OCI-LY1 (cell line): ENCODE data around the gene GAK.

ENCODE experiments used
- H2AFZ ChIP-seq: fragments of 200-600 bp; sonication (generic), shearing (Covaris generic); 2 replicates; pipeline ENCODE4 v1.6.0; 2014; ENCODE audit warnings: antibody characterized with exemption, mild to moderate bottlenecking, low read length
- H3F3A ChIP-seq: fragments of 200-600 bp; sonication (generic), shearing (Covaris generic); 2 replicates; pipeline ENCODE4 v1.6.0; 2014; ENCODE audit warnings: mild to moderate bottlenecking, antibody characterized with exemption, low read length, moderate library complexity; ENCODE audit not compliant: insufficient read depth
- H3K27ac ChIP-seq: fragments of 200-600 bp; sonication (generic); 2 replicates; pipeline ENCODE4 v1.5.1; 2014; ENCODE audit warnings: low read length, mixed run types, mild to moderate bottlenecking, low read depth; ENCODE audit not compliant: poor library complexity, severe bottlenecking
- H3K27me3 ChIP-seq: fragments of 200-600 bp; sonication (generic); 2 replicates; pipeline ENCODE4 v1.6.0; 2014; ENCODE audit warnings: antibody characterized with exemption, mild to moderate bottlenecking, low read length, moderate library complexity; ENCODE audit not compliant: insufficient read depth
- H3K36me3 ChIP-seq: fragments of 200-600 bp; sonication (generic); 2 replicates; pipeline ENCODE4 v1.6.1; 2014; ENCODE audit warnings: mild to moderate bottlenecking, antibody characterized with exemption, low read length, moderate library complexity, mixed read lengths; ENCODE audit not compliant: insufficient read depth
- H3K4me1 ChIP-seq: fragments of 200-600 bp; sonication (generic); 2 replicates; pipeline ENCODE4 v1.5.1; 2014; ENCODE audit warnings: mild to moderate bottlenecking, low read length, moderate library complexity; ENCODE audit not compliant: insufficient read depth, severe bottlenecking
- H3K4me2 ChIP-seq: fragments of 200-600 bp; sonication (generic), shearing (Covaris generic); 2 replicates; pipeline ENCODE4 v1.6.1; 2014; ENCODE audit warnings: low read length
- H3K4me3 ChIP-seq: fragments of 200-600 bp; sonication (generic); 2 replicates; pipeline ENCODE4 v1.5.1; 2014; ENCODE audit warnings: low read length, low read depth, mild to moderate bottlenecking, mixed read lengths; ENCODE audit not compliant: poor library complexity, severe bottlenecking
- H3K79me2 ChIP-seq: fragments of 200-600 bp; shearing (Covaris generic); 2 replicates; pipeline ENCODE4 v1.6.1; 2016; ENCODE audit warnings: mixed run types, low read length, mixed read lengths; ENCODE audit not compliant: insufficient read depth
- H3K9ac ChIP-seq: fragments of 200-600 bp; sonication (generic), shearing (Covaris generic); 2 replicates; pipeline ENCODE4 v1.6.1; 2014; ENCODE audit warnings: mild to moderate bottlenecking, low read length, mixed read lengths
- H3K9me2 ChIP-seq: fragments of 200-600 bp; sonication (generic), shearing (Covaris generic); 2 replicates; pipeline ENCODE4 v1.6.1; 2014; ENCODE audit warnings: low read depth, mild to moderate bottlenecking, low read length, mixed read lengths
- H3K9me3 ChIP-seq: fragments of 200-600 bp; shearing (Covaris generic); 2 replicates; pipeline ENCODE4 v1.6.1; 2014; ENCODE audit warnings: low read length, mixed read lengths
- H4K20me1 ChIP-seq: fragments of 200-600 bp; sonication (generic), shearing (Covaris generic); 2 replicates; pipeline ENCODE4 v1.6.0; 2016; ENCODE audit warnings: mild to moderate bottlenecking, low read length; ENCODE audit not compliant: insufficient read depth
- EZH2 ChIP-seq: fragments of 200-600 bp; sonication (generic), shearing (Covaris generic); IDR thresholded peaks from 2 replicates; pipeline ENCODE4 v1.8.0; 2017; ENCODE audit warnings: borderline replicate concordance, mixed run types, mild to moderate bottlenecking, antibody characterized with exemption, low read length, moderate library complexity, mixed read lengths
- TF ChIP-seq, protein P1 (sequence below): fragments of 200-600 bp; sonication (generic), shearing (Covaris generic); IDR thresholded peaks from 2 replicates; pipeline ENCODE4 v1.5.1; 2017; ENCODE audit warnings: mild to moderate bottlenecking, antibody characterized with exemption, low read length, moderate library complexity, mixed read lengths

GAK gene

DNA sequence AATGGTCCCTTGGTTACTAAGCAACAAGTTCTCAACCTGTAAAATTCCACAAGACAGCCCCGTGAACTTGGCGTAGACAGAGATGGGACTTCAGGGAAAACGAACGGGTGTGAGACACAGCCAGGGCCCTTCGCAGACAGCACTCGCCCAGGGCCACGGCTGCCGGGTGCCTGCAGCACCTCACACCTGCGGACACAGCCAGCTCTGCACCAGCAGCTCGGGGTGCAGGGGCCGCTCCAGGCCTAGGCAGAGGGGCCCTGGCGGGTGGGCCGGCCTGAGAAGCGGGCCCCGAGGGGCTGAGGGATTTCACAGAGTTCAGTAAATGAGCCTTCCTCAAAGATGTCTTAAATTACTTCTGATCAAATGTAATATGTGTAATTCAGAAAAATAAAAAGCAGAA lies 34.0 kb downstream of the GAK start:
- H4K20me1 ChIP-seq = no peaks in the 10 kb centered on the region
- H3K79me2 ChIP-seq = no peaks in the 10 kb centered on the region
- TF ChIP-seq, protein P1, sequence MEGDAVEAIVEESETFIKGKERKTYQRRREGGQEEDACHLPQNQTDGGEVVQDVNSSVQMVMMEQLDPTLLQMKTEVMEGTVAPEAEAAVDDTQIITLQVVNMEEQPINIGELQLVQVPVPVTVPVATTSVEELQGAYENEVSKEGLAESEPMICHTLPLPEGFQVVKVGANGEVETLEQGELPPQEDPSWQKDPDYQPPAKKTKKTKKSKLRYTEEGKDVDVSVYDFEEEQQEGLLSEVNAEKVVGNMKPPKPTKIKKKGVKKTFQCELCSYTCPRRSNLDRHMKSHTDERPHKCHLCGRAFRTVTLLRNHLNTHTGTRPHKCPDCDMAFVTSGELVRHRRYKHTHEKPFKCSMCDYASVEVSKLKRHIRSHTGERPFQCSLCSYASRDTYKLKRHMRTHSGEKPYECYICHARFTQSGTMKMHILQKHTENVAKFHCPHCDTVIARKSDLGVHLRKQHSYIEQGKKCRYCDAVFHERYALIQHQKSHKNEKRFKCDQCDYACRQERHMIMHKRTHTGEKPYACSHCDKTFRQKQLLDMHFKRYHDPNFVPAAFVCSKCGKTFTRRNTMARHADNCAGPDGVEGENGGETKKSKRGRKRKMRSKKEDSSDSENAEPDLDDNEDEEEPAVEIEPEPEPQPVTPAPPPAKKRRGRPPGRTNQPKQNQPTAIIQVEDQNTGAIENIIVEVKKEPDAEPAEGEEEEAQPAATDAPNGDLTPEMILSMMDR = no peak
- no peak for TF ChIP-seq EZH2

DNA sequence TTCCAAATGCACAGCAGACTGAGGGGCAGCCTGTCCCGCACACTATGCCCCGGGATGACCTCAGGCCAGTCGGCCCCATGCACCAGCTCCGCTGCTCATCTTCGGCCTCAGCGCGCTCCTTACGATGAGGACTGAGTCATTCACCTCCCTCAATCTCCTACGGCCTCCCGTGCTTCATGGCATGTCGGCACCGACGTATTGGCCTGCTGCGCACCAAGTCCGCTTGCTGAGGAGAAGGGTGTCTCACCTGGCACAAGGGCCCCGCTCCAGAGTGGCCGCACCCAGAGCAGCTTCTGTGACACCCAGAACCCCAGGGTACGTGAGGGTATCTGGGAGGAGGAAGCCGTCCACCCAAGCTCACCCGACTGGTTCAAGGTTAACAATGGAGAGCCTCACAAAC lies 35.5 kb downstream of the GAK start:
- Histone ChIP-seq H3F3A (no peaks in the 10 kb centered on the region), H3K9ac (no peak overlapping the region), H2AFZ (no peak overlapping the region), H4K20me1 (no peaks in the 10 kb centered on the region), H3K27me3 (no peaks in the 10 kb centered on the region), H3K4me1 (no peaks in the 10 kb centered on the region), H3K36me3 (no peaks in the 10 kb centered on the region), H3K4me2 (no peak overlapping the region), H3K27ac (no peak overlapping the region), H3K79me2 (no peaks in the 10 kb centered on the region), H3K9me2 (no peaks in the 10 kb centered on the region), H3K9me3 (no peaks in the 10 kb centered on the region), H3K4me3 (no peak overlapping the region)
- TF ChIP-seq EZH2 = no peak

More for the DNA sequence above, 34.0 kb downstream of the GAK start:
- no peaks in the 10 kb centered on the region for H3K27me3 ChIP-seq
- H3K4me2 ChIP-seq = no peak overlapping the region
- no peaks in the 10 kb centered on the region for H3K9me3 ChIP-seq
- no peak overlapping the region for H3K27ac ChIP-seq
- H2AFZ ChIP-seq = no peak overlapping the region
- no peak overlapping the region for H3K4me3 ChIP-seq
- H3K9me2 ChIP-seq = no peaks in the 10 kb centered on the region
- no peaks in the 10 kb centered on the region for H3F3A ChIP-seq
- H3K36me3 ChIP-seq = no peaks in the 10 kb centered on the region
- no peak overlapping the region for H3K9ac ChIP-seq
- H3K4me1 ChIP-seq = no peaks in the 10 kb centered on the region

DNA sequence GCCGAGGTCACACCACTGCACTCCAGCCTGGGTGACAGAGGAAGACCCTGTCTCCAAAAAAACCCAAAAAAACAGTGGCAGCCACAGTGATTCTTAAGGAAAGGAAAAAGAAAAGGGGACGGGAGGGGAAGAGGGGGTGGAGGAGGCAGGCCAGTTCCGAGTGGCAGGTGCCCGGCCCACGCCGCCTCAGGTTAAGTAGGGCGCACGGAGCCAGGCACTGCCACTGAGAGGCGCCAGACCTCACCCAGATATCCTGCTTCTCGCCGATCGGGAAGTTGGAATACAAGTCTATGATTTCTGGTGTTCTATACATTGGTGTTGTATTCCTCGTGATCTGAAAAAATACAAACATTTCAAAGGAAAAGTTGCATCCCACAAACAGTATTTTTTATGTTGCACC lies 35.9 kb downstream of the GAK start:
- no peaks in the 10 kb centered on the region for H3K4me1 ChIP-seq
- no peaks in the 10 kb centered on the region for H3K79me2 ChIP-seq
- no peak for TF ChIP-seq EZH2
- TF ChIP-seq, protein P1 = no peak
- H4K20me1 ChIP-seq = no peaks in the 10 kb centered on the region
- H2AFZ ChIP-seq = no peak overlapping the region
- no peak overlapping the region for H3K27ac ChIP-seq
- no peaks in the 10 kb centered on the region for H3K36me3 ChIP-seq
- H3F3A ChIP-seq = no peaks in the 10 kb centered on the region
- no peak overlapping the region for H3K4me2 ChIP-seq
- no peaks in the 10 kb centered on the region for H3K27me3 ChIP-seq
- no peaks in the 10 kb centered on the region for H3K9me3 ChIP-seq
- H3K9ac ChIP-seq = no peak overlapping the region
- H3K9me2 ChIP-seq = no peaks in the 10 kb centered on the region
- no peak overlapping the region for H3K4me3 ChIP-seq

DNA sequence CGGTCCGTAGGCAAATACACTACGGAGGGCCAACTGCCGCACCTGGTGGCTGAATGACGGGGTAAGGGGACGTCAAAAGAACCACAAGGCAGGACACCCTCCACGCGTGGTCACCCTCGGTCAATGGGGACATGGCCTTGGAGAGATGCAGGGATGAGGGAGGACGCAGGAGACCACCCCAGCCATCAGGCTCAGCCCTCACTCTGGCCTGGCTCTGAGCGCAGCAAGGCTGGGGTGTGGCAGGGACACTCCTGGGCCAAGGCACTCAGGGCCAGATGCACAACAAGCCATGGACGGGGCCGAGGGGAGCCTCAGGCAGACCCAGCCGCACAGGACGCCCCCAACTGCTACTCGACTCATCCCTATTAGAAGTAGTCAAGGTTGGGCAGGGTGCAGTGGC lies 36.5 kb downstream of the GAK start:
- H3K36me3 ChIP-seq = no peaks in the 10 kb centered on the region
- no peak overlapping the region for H3K27ac ChIP-seq

More for the DNA sequence above, 36.5 kb downstream of the GAK start:
- Histone ChIP-seq H2AFZ (no peak overlapping the region), H3F3A (no peaks in the 10 kb centered on the region), H4K20me1 (no peaks in the 10 kb centered on the region), H3K27me3 (no peaks in the 10 kb centered on the region), H3K9ac (no peak overlapping the region), H3K9me3 (no peaks in the 10 kb centered on the region), H3K9me2 (no peaks in the 10 kb centered on the region), H3K79me2 (no peaks in the 10 kb centered on the region), H3K4me3 (no peak overlapping the region), H3K4me1 (no peaks in the 10 kb centered on the region), H3K4me2 (no peak overlapping the region)
- no peak for TF ChIP-seq EZH2
- TF ChIP-seq, protein P1 = no peak
